H4 (cell line): ENCODE results near the gene ATE1. TPM values are rescaled to one million over a fixed set of nuclear protein-coding genes. Genes with fewer than 3 reads are reported as not detected.
"Not testable (repeated sequence)": the region's sequence is repeated elsewhere in the genome, so short reads cannot be mapped to it uniquely, and the experiment has no call there.

ENCODE experiments used
- DNase-seq: peaks from one replicate; pipeline ENCODE4 v3.0.0-alpha.2; 2015; ENCODE audit warnings: low spot score
- total RNA-seq: library from RNA; depleted of rRNA; stranded (reverse); fragments of >200 nt; shearing (Covaris generic); gene quantifications from 2 replicates; pipeline ENCODE4 v1.2.3, GENCODE V29; 2014

The ATE1 gene
- total RNA-seq, 1 experiment from 2014 or later, result 11.1 TPM

- no peak for DNase-seq
Observed at GRCh38 chr10:121739114-121739513, 188.7 kb downstream of the ATE1 start.

GRCh38 chr10:121736315-121737130 is 191.3 kb downstream of the ATE1 start:
- no peak for DNase-seq

- DNase-seq, result no peak
Observed at GRCh38 chr10:121735263-121735662, 192.6 kb downstream of the ATE1 start.

GRCh38 chr10:121734589-121735045 is 193.2 kb downstream of the ATE1 start:
- DNase-seq, result no peak

GRCh38 chr10:121732656-121733445 is 195.0 kb downstream of the ATE1 start:
- DNase-seq, result no peak

- DNase-seq, result no peak
Observed at GRCh38 chr10:121732172-121732571, 195.7 kb downstream of the ATE1 start.

GRCh38 chr10:121724282-121724681 is 203.5 kb downstream of the ATE1 start:
- DNase-seq, result no peak

- no peak for DNase-seq
Observed at GRCh38 chr10:121722665-121723064, 205.2 kb downstream of the ATE1 start.

- no peak for DNase-seq
Observed at GRCh38 chr10:121721257-121721656, 206.6 kb downstream of the ATE1 start.

GRCh38 chr10:121715969-121716368 is 211.9 kb downstream of the ATE1 start:
- no peak for DNase-seq

- no peak for DNase-seq
Observed at GRCh38 chr10:121715076-121715475, 212.8 kb downstream of the ATE1 start.

GRCh38 chr10:121713486-121713885 is 214.3 kb downstream of the ATE1 start:
- DNase-seq, result no peak

GRCh38 chr10:121710971-121711370 is 216.9 kb downstream of the ATE1 start:
- no peak for DNase-seq

GRCh38 chr10:121710207-121710606 is 217.6 kb downstream of the ATE1 start:
- DNase-seq, result no peak

- DNase-seq, result no peak
Observed at GRCh38 chr10:121709675-121710073, 218.2 kb downstream of the ATE1 start.

GRCh38 chr10:121708728-121709674 is 218.8 kb downstream of the ATE1 start:
- DNase-seq, result no peak

- DNase-seq, result no peak
Observed at GRCh38 chr10:121702351-121703320, 225.2 kb downstream of the ATE1 start.

- DNase-seq, result no peak
Observed at GRCh38 chr10:121700416-121700815, 227.4 kb downstream of the ATE1 start.

- DNase-seq, result not testable (repeated sequence)
Observed at GRCh38 chr10:121699703-121700102, 228.1 kb downstream of the ATE1 start.

- no peak for DNase-seq
Observed at GRCh38 chr10:121698902-121699301, 228.9 kb downstream of the ATE1 start.

- no peak for DNase-seq
Observed at GRCh38 chr10:121698336-121698735, 229.5 kb downstream of the ATE1 start.
